Stimulated activated CD4-positive, alpha-beta T cell treated with anti-CD3 and anti-CD28 coated beads, Interleukin-1b, Interleukin-23, amount 100 ng/mL, for 48 hours (primary cell): ENCODE measurements around the gene SOCS4.
"Not testable (repeated sequence)": the region's sequence is repeated elsewhere in the genome, so short reads cannot be mapped to it uniquely, and the experiment has no call there.

Source experiments
- DNase-seq: peaks from one replicate; pipeline ENCODE4 v3.0.0-alpha.2; 2020

The SOCS4 gene

GRCh38 chr14:55052269-55052930 lies 25.4 kb downstream of the SOCS4 start:
- DNase-seq: no peak

- no peak for DNase-seq
Observed at GRCh38 chr14:55053018-55053417, 26.0 kb downstream of the SOCS4 start.

DNA sequence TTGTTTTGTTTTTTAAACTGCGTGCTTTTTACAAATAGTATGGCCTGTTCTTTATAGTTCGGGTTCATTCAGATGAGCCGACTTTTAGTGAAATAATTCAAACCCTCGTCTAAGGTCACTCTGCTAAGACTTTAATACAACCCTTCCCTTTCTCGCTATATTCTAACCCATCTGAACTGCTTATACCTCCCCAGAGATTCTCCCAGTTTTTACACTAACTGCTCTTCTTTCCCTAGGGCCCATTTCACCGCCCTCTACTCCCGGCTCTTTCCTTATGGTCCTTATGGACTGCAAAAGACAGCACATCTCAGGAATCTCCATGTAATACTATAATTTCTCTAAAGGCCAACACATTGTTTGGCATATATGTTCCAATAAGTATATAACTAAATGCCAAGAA lies 26.5 kb downstream of the SOCS4 start:
- no peak for DNase-seq

DNA sequence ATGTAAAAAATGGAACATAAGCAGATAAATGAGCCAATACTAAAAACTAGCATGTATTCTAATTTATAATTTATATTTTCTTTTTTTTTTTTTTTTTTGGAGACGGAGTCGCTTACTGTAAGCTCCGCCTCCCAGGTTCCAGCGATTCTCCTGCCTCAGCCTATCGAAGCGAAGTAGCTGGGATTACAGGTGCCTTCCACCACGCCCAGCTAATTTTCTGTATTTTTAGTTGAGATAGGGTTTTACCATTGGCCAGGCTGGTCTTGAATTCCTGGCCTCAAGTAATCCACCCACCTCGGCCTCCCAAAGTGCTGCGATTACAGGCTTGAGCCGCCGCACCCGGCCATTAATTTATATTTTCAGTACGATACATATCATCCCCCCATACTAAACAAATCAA lies 27.1 kb downstream of the SOCS4 start:
- DNase-seq: no peak

DNA sequence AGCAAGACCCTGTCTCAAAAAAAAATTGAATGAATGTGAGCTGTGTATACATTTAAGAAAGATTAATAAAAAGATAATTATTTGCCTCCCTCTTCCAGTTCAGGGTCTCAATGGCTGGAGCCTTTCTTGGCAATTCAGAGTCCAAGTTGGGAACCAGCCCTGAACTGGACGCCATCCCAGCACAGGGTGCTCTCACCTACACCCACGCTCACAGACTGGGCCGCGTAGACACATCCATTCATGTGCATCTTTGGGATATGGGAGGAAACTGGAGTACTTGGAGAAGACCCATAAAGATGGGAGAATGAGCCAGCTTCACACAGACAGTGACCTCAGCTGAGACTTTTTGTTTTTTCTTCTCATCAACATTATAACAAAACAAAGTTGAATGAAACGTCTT lies 30.9 kb downstream of the SOCS4 start:
- DNase-seq: no peak

DNA sequence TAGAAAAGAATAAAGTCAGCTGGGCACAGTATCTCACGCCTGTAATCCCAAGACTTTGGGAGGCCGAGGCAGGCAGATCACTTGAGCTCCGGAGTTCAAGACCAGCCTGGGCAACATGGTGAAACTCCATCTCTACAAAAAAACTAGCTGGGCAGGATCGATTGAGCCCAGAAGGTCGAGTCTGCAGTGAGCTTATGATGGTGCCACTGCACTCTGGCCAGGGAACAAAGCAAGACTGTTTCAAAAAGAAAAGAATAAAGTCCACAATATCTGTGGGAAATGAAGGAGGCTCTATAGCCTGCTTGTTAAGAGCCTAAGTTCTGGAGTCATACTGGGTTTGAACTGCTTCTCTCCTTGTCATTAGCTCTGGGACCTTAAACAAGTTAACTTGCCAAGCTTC lies 32.3 kb downstream of the SOCS4 start:
- no peak for DNase-seq

DNA sequence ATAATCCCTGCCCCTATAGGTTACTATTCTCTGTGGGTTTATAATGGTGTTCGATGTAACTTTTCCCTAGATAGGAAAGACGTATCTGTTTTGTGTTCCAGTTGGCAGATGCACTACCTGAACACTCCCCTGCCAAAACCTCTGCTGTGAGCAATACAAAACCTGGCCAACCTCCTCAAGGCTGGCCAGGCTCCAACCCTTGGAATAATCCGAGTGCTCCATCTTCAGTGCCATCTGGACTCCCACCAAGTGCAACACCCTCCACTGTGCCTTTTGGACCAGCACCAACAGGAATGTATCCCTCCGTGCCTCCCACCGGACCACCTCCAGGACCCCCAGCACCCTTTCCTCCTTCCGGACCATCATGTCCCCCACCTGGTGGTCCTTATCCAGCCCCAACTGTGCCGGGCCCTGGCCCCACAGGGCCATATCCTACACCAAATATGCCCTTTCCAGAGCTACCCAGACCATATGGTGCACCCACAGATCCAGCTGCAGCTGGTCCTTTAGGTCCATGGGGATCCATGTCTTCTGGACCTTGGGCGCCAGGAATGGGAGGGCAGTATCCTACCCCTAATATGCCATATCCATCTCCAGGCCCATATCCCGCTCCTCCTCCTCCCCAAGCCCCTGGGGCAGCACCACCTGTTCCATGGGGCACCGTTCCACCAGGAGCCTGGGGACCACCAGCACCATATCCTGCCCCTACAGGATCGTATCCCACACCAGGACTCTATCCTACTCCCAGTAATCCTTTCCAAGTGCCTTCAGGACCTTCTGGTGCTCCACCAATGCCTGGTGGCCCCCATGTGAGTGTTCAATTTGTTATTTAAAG lies 35.7 kb downstream of the SOCS4 start:
- DNase-seq: no peak

DNA sequence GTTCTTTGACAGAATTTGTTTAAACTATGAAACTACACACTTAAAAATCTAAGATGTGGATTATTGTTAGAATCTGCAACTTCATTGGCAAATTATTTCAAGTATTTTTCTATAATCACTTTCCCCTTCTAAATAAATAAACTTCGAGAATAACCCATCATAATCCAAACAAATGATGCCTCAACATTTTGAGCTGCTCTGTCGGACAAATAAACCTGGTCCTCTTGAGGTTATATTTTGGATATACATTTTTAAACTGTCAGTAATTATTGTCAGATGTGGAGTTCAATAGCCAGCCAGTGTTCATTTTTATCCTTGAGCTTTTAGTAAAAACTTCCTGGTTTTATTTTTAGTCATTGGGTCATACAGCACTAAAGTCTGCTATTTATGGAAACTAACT lies 37.9 kb downstream of the SOCS4 start:
- not testable (repeated sequence) for DNase-seq

DNA sequence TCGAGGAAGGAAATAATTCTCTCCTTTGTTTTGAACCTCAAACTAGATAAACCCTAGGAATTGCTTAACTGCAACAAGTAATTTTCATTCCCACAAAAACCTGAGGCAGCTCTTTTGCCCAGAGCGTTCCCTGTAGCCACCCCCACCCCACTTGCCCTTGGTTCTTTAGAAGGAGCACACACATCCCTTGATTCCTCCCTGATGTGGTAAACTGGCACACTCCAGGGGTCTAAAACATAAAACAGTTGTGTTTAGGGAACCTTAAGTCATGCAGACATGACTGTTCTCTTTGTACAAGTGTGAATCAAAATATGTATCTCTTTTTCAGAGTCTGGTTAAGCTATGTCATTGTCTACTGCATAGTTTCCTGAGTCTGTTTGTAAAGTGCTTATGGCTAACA lies 38.4 kb downstream of the SOCS4 start:
- no peak for DNase-seq

DNA sequence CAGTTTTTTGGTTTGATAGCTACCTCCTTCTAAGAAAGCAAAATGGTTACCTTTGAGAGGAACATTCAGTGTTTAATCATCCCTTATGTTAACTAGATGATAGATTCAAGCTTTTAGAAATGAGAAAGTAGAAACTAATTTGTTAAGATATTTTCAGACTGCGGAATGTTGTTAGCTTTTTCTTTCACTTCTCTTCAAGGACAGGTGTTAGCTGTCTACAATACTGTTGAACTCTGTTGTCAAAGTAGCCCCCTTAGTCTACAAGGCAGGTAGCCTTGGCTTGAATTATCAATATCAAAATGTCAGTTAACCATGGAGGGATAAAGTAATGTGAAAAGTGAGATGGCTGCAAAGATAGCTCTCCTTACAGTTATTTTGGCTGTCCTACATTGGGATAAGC lies 39.2 kb downstream of the SOCS4 start:
- DNase-seq: no peak

DNA sequence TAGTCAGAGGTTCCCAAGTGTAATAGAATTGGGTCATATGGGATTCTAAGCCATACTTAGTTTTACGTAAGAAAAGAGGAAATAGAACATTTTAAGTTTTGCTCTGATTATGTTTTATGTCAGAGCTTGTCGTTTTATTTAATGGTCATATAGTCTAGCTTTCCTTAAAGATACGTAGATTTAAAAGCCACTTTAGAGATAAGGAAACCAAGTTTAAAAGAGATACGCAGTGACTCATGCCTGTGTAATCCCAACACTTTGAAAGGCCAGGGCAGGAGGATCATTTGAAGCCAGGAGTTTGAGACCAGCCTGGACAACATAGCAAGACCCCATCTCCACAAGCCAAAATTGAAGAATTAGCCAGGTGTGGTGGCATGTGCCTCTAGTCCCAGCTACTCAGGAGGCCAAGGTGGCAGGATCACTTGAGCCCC lies 44.0 kb downstream of the SOCS4 start:
- DNase-seq: no peak

GRCh38 chr14:55071870-55072640 lies 45.0 kb downstream of the SOCS4 start:
- peak; percentile 19 for DNase-seq

DNA sequence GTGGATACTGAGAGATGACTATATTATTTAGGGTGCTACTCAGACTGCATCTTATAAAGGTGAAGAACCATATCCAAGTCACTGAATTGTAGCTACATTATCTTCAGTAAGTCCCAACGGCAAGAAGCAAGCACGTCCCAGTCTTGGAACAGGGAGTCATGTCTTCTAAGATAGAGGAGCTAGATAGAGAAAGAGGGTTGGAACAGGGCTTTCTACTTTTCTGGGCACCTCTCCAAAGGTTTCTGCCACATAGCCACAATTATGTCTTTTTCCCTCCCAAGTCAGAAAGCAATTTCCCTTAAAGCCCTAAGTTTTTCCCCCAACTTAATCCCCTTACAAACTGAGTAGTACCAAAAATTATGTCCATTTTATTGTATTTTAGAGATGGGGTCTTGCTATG lies 46.8 kb downstream of the SOCS4 start:
- DNase-seq: no peak

DNA sequence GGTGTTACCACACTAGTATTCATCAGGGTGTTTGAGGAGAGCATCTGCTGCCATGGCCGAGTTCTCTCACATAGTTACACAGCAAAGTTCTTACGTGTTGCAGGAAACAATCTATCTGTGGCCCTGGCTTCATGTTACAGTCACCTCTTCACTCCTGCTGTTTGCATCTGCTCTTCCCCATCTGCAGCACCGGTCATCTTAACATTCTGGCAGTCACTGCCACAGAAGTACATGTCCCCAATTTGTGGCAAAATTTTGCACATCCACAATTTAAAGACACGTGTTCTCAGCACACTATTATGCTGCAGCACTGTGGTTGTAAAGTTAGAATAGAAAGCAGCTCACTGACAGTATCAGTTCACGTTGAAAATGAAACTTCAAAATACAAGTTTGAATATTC lies 47.6 kb downstream of the SOCS4 start:
- no peak for DNase-seq

DNA sequence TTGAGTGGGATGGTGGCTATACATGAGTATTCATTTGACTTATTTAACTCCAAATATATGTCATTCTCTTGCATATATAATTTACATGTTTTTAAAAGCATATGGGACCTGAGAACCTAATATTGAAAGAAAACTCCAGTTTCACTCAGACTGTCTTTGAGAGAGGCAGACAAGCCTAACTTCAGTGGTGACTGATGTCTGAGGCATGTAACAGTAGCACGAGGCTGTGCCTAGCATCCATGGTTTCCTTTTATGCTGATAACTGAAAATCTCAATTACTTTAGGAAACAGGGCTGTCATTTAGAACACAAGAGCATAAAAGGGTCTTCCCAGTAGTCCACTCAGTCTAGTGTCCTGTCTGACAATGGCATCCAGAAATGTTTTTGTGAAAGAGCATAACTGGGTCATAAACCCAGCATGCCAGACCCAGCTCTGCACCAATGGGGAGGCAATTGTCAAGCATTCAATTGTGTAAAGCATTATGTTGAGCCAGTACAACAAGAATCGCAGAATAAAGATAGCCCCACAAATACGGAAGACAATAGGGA lies 48.7 kb downstream of the SOCS4 start:
- no peak for DNase-seq

DNA sequence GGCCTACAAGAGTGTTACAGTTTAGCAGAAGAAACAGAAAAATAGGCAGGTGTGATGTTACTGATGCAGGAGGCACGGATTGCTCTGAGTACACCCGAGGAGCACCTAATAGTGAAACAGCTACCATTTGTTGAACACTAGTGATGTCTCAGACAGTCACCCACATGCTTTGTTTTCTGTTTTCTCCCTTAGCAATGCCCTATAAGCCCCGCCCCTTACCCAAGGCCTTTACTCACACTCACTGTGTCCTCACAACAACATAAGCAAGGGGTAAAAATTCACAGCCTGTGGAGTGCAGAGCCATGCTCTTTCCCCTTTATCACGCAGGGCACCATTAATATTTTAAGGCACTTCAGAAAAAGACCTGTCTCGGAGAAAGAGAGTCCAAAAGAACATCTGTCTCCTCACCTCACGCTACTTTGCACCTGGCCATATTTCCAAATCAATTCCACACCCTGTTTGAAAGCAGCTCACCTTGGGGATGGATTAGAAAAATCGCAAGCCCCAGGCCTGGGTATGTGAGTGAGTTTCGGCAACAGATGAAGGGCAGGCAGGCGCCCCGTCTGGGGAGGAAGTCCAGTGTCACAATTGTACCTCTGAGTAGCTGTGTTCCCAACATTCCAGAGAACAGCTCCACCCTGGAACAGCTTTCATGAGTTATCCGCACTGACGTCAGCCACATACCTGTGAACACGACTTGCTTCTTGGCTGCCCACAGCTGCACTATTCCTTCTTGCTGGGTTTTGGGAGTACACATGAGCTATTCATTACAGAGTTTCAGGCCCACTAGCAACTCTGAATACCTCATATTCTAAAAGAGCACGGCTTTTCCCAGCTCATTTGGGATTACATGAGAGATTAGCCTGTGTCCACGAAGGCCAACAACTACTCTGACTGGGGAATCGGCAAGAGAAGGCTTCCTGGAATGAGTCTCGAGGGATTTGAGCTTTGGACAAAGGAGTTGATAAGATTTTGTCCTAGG lies 50.4 kb downstream of the SOCS4 start:
- DNase-seq: peak; percentile 44

DNA sequence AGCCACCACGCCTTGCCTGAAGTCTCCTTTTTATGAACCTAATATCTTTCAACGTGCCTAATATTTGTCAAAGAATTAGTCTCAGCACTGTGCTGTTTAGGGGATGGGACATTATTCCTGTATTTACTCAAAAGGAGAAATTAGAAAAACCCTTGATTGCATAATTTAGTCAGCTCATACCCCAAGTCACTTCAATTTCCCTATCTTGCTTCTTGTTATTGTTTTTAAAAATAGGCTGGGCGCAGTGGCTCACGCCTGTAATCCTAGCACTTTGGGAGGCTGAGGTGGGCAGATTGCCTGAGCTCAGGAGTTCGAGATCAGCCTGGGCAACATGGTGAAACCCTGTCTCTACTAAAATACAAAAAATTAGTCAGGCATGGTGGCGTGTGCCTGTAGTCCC lies 52.9 kb downstream of the SOCS4 start:
- not testable (repeated sequence) for DNase-seq

DNA sequence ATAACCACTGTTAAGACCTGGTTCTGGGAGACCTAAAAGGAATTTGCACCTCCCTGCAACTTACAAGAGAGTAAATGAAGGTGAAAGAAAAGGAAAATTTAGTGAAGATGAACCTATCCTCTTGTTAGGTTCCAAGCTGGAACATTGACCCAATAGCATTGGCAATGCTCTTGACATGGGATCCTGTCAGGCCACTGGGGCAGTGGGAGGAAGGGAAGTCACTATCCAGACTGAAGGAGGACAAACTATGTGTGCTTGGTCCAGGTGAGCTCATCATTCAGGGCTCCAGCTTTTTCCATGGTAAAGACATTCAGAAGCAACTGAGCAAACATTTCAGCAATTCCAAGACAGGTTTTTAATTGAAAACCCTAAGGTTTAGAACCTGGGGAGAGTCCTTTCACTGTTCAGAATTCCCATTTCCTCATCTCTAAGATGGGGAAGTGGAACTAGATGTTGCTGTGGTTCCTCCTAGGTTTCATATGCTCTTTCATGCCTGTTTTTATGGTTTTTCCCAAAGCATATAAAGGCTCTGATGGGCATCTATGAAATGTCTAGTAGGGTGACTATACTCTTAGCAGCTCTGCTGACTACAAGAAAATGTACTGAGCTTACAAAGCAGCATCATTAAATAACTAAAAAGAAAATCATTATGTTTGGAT lies 57.5 kb downstream of the SOCS4 start:
- DNase-seq: no peak

GRCh38 chr14:55085060-55085660 lies 58.1 kb downstream of the SOCS4 start:
- DNase-seq: no peak

DNA sequence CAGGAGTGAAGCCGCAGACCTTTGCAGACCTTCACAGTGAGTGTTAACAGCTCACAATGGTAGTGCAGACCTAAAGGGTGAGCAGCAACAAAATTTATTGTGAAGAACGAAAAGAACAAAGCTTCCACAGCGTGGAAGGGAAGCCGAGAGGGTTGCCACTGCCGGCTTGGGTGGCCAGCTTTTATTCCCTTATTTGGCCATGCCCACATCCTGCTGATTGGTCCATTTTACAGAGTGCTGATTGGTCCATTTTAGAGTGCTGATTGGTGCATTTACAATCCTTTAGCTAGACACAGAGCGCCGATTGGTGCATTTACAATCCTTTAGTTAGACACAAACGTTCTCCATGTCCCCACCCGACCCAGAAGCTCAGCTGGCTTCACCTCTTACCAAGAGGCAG lies 59.9 kb downstream of the SOCS4 start:
- DNase-seq: no peak

DNA sequence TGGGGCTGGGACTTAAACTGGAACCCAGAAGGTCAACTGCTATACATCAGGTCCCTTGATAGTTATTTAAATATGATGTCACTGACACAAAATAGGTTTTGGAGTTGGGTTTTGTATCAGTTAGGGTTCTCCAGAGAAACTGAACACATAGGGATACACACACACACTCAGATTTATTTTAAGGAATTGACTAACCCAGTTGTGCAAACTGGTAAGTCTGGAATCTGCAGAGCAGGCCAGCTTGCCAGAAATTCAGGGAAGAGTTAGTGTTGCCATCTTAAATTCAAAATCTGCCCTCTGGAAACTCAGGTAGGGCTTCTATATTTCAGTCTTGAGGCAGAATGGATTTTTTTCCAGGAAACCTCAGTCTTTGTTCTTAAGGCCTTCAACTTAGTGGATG lies 61.3 kb downstream of the SOCS4 start:
- DNase-seq: no peak
